HEK293 (cell line): ENCODE results near the gene PACS1.

Experiments
- ATF2 ChIP-seq: fragments of 450-650 bp; formaldehyde crosslinking; IDR thresholded peaks from 2 replicates; pipeline ENCODE4 v1.5.1; 2016; ENCODE audit warnings: missing biosample characterization, missing genetic modification characterization, low read depth
- BCL11A ChIP-seq: fragments of 450-650 bp; formaldehyde crosslinking; IDR thresholded peaks from 2 replicates; pipeline ENCODE4 v1.5.1; 2016; ENCODE audit warnings: low read depth, missing biosample characterization, missing genetic modification characterization
- BCL11B ChIP-seq: fragments of 450-650 bp; formaldehyde crosslinking; IDR thresholded peaks from 2 replicates; pipeline ENCODE4 v1.5.1; 2016; ENCODE audit warnings: low read depth, missing biosample characterization, missing genetic modification characterization
- FEZF1 ChIP-seq: fragments of 450-650 bp; formaldehyde crosslinking; IDR thresholded peaks from 2 replicates; pipeline ENCODE4 v1.5.1; 2016; ENCODE audit warnings: missing biosample characterization, missing genetic modification characterization
- GFI1B ChIP-seq: fragments of 450-650 bp; formaldehyde crosslinking; IDR thresholded peaks from 2 replicates; pipeline ENCODE4 v1.5.1; 2016; ENCODE audit warnings: missing biosample characterization, missing genetic modification characterization
- IKZF3 ChIP-seq: fragments of 450-650 bp; IDR thresholded peaks from 2 replicates; pipeline ENCODE4 v1.5.0; 2018; ENCODE audit warnings: missing biosample characterization, mild to moderate bottlenecking, missing genetic modification characterization, moderate library complexity
- REST ChIP-seq: fragments of 450-650 bp; formaldehyde crosslinking; IDR thresholded peaks from 2 replicates; pipeline ENCODE4 v1.5.1; 2016; ENCODE audit warnings: missing biosample characterization, missing genetic modification characterization
- SCRT1 ChIP-seq: fragments of 450-650 bp; formaldehyde crosslinking; IDR thresholded peaks from 2 replicates; pipeline ENCODE4 v1.5.1; 2016; ENCODE audit warnings: missing biosample characterization, missing genetic modification characterization, borderline replicate concordance
- SETDB1 ChIP-seq: IDR thresholded peaks from one replicate; pipeline ENCODE4 v1.6.1; 2017; ENCODE audit warnings: mild to moderate bottlenecking, low read length, moderate library complexity, mixed read lengths; ENCODE audit not compliant: insufficient read length
- WT1 ChIP-seq: fragments of 450-650 bp; formaldehyde crosslinking; IDR thresholded peaks from 2 replicates; pipeline ENCODE4 v1.5.1; 2016; ENCODE audit warnings: missing biosample characterization, missing genetic modification characterization
- ZFP41 ChIP-seq: fragments of 450-650 bp; formaldehyde crosslinking; IDR thresholded peaks from 2 replicates; pipeline ENCODE4 v1.5.1; 2016; ENCODE audit warnings: missing biosample characterization, missing genetic modification characterization, borderline replicate concordance
- ZNF121 ChIP-seq: fragments of 450-650 bp; formaldehyde crosslinking; IDR thresholded peaks from 2 replicates; pipeline ENCODE4 v1.5.1; 2016; ENCODE audit warnings: missing biosample characterization, missing genetic modification characterization
- ZNF184 ChIP-seq: fragments of 450-650 bp; IDR thresholded peaks from 2 replicates; pipeline ENCODE4 v1.5.1; 2018; ENCODE audit warnings: missing biosample characterization, mild to moderate bottlenecking, missing genetic modification characterization
- ZNF2 ChIP-seq: fragments of 450-650 bp; formaldehyde crosslinking; IDR thresholded peaks from 2 replicates; pipeline ENCODE4 v1.5.1; 2016; ENCODE audit warnings: missing biosample characterization, missing genetic modification characterization
- ZNF202 ChIP-seq: fragments of 450-650 bp; formaldehyde crosslinking; IDR thresholded peaks from 2 replicates; pipeline ENCODE4 v1.5.1; 2016; ENCODE audit warnings: missing biosample characterization, missing genetic modification characterization, borderline replicate concordance
- ZNF211 ChIP-seq: fragments of 450-650 bp; formaldehyde crosslinking; IDR thresholded peaks from 2 replicates; pipeline ENCODE4 v1.5.1; 2016; ENCODE audit warnings: low read depth, missing biosample characterization, missing genetic modification characterization
- ZNF292 ChIP-seq: fragments of 450-650 bp; formaldehyde crosslinking; IDR thresholded peaks from 2 replicates; pipeline ENCODE4 v1.5.1; 2016; ENCODE audit warnings: low read depth, missing biosample characterization, missing genetic modification characterization, borderline replicate concordance
- ZNF37A ChIP-seq: fragments of 450-650 bp; IDR thresholded peaks from 2 replicates; pipeline ENCODE4 v1.5.1; 2018; ENCODE audit warnings: missing biosample characterization, missing genetic modification characterization
- ZNF394 ChIP-seq: fragments of 450-650 bp; formaldehyde crosslinking; IDR thresholded peaks from 2 replicates; pipeline ENCODE4 v1.5.1; 2016; ENCODE audit warnings: missing biosample characterization, missing genetic modification characterization, mild to moderate bottlenecking, moderate library complexity, borderline replicate concordance
- ZNF561 ChIP-seq: fragments of 450-650 bp; IDR thresholded peaks from 2 replicates; pipeline ENCODE4 v1.5.1; 2018; ENCODE audit warnings: missing biosample characterization, missing genetic modification characterization, borderline replicate concordance
- ZNF571 ChIP-seq: fragments of 450-650 bp; formaldehyde crosslinking; IDR thresholded peaks from 2 replicates; pipeline ENCODE4 v1.5.0; 2017; ENCODE audit warnings: missing biosample characterization, missing genetic modification characterization
- ZNF658 ChIP-seq: fragments of 450-650 bp; formaldehyde crosslinking; IDR thresholded peaks from 2 replicates; pipeline ENCODE4; 2016; ENCODE audit warnings: missing biosample characterization, missing genetic modification characterization
- ZNF692 ChIP-seq: fragments of 450-650 bp; formaldehyde crosslinking; IDR thresholded peaks from 2 replicates; pipeline ENCODE4 v1.5.1; 2016; ENCODE audit warnings: missing biosample characterization, missing genetic modification characterization
- ZNF704 ChIP-seq: fragments of 450-650 bp; formaldehyde crosslinking; IDR thresholded peaks from 2 replicates; pipeline ENCODE4 v1.5.1; 2016; ENCODE audit warnings: missing biosample characterization, missing genetic modification characterization
- ZNF791 ChIP-seq: fragments of 450-650 bp; formaldehyde crosslinking; IDR thresholded peaks from 2 replicates; pipeline ENCODE4 v1.5.1; 2016; ENCODE audit warnings: missing biosample characterization, missing genetic modification characterization
- ZNF830 ChIP-seq: fragments of 450-650 bp; IDR thresholded peaks from 2 replicates; pipeline ENCODE4 v1.5.0; 2018; ENCODE audit warnings: missing biosample characterization, missing genetic modification characterization, low read depth, mild to moderate bottlenecking, moderate library complexity
- TF ChIP-seq, protein P1 (sequence below): fragments of 450-650 bp; formaldehyde crosslinking; IDR thresholded peaks from 2 replicates; pipeline ENCODE4 v1.5.1; 2017; ENCODE audit warnings: missing biosample characterization, missing genetic modification characterization
- TF ChIP-seq, protein P2 (sequence below): fragments of 450-650 bp; formaldehyde crosslinking; IDR thresholded peaks from 2 replicates; pipeline ENCODE4 v1.5.1; 2016; ENCODE audit warnings: missing biosample characterization, missing genetic modification characterization

The PACS1 gene

GRCh38 chr11:66119348-66120133, 49.5 kb downstream of the PACS1 start (continued):
- no peak for TF ChIP-seq REST (tag by site-specific recombination)
- TF ChIP-seq, protein P1, sequence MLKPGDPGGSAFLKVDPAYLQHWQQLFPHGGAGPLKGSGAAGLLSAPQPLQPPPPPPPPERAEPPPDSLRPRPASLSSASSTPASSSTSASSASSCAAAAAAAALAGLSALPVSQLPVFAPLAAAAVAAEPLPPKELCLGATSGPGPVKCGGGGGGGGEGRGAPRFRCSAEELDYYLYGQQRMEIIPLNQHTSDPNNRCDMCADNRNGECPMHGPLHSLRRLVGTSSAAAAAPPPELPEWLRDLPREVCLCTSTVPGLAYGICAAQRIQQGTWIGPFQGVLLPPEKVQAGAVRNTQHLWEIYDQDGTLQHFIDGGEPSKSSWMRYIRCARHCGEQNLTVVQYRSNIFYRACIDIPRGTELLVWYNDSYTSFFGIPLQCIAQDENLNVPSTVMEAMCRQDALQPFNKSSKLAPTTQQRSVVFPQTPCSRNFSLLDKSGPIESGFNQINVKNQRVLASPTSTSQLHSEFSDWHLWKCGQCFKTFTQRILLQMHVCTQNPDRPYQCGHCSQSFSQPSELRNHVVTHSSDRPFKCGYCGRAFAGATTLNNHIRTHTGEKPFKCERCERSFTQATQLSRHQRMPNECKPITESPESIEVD (tag by site-specific recombination) = peak; percentile 44
- TF ChIP-seq GFI1B (tag by site-specific recombination) = no peak
- TF ChIP-seq ZNF704 (tag by site-specific recombination) = no peak
- TF ChIP-seq ZNF292 (tag by site-specific recombination) = no peak
- TF ChIP-seq, protein P2, sequence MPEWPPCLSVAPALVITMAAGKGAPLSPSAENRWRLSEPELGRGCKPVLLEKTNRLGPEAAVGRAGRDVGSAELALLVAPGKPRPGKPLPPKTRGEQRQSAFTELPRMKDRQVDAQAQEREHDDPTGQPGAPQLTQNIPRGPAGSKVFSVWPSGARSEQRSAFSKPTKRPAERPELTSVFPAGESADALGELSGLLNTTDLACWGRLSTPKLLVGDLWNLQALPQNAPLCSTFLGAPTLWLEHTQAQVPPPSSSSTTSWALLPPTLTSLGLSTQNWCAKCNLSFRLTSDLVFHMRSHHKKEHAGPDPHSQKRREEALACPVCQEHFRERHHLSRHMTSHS (tag by site-specific recombination) = no peak
- no peak for TF ChIP-seq ZNF561 (tag by site-specific recombination)
- TF ChIP-seq WT1 (tag by site-specific recombination) = no peak
- no peak for TF ChIP-seq SCRT1 (tag by site-specific recombination)
- no peak for TF ChIP-seq ZNF571 (tag by site-specific recombination)
- TF ChIP-seq SETDB1 = no peak
- TF ChIP-seq ZNF2 (tag by site-specific recombination) = no peak
- TF ChIP-seq ZNF791 (tag by site-specific recombination) = no peak
- no peak for TF ChIP-seq ZNF184 (tag by site-specific recombination)
- no peak for TF ChIP-seq ZNF692 (tag by site-specific recombination)
- peak; percentile 85 for TF ChIP-seq ATF2 (tag by site-specific recombination)
- no peak for TF ChIP-seq BCL11B (tag by site-specific recombination)
- no peak for TF ChIP-seq ZNF37A (tag by site-specific recombination)
- TF ChIP-seq FEZF1 (tag by site-specific recombination) = no peak
- TF ChIP-seq ZNF121 (tag by site-specific recombination) = no peak
- no peak for TF ChIP-seq ZNF658 (tag by site-specific recombination)
- no peak for TF ChIP-seq BCL11A (tag by site-specific recombination)
- TF ChIP-seq IKZF3 (tag by site-specific recombination) = no peak
- TF ChIP-seq ZFP41 = no peak
- no peak for TF ChIP-seq ZNF830 (tag by site-specific recombination)
- no peak for TF ChIP-seq ZNF202 (tag by site-specific recombination)
- TF ChIP-seq ZNF211 (tag by site-specific recombination) = no peak
- no peak for TF ChIP-seq ZNF394 (tag by site-specific recombination)
